MCF 10A (cell line): ENCODE results near the gene GRID2IP. TPM values are rescaled to one million over a fixed set of nuclear protein-coding genes. Genes with fewer than 3 reads are reported as not detected.

ENCODE experiments used
- BruUV-seq: library from RNA; stranded (reverse); fragments of 400-500 nt; replicated peaks from 2 replicates; lab custom pipeline; 2021; lab: Mats Ljungman, UMichigan
- CTCF ChIA-PET: fragments of 300-600 bp; sonication (Branson Sonifier 250); formaldehyde crosslinking; extraction: SDS; loops from one replicate; lab custom pipeline; 2021; ENCODE audit warnings: antibody characterized with exemption, inconsistent platforms; lab: Yijun Ruan, JAX
- POLR2A ChIA-PET: fragments of 300-600, 350-650 bp; sonication (Branson Sonifier 250); formaldehyde crosslinking; extraction: SDS; loops from one replicate; lab custom pipeline; 2020; ENCODE audit warnings: antibody characterized with exemption, inconsistent platforms; lab: Yijun Ruan, JAX
- DNase-seq: peaks from one replicate; pipeline ENCODE4 v3.0.0-alpha.2; 2018; ENCODE audit not compliant: unreplicated experiment
- H3K27ac Mint-ChIP-seq: one replicate; pipeline ENCODE4 v1.8.0; 2022; ENCODE audit warnings: mild to moderate bottlenecking, low read depth, mixed read lengths; ENCODE audit not compliant: unreplicated experiment
- H3K27me3 Mint-ChIP-seq: one replicate; pipeline ENCODE4 v1.8.0; 2022; ENCODE audit warnings: mixed read lengths; ENCODE audit not compliant: insufficient read depth, unreplicated experiment
- H3K36me3 Mint-ChIP-seq: one replicate; pipeline ENCODE4 v1.8.0; 2022; ENCODE audit warnings: mild to moderate bottlenecking, moderate library complexity, mixed read lengths; ENCODE audit not compliant: insufficient read depth, unreplicated experiment
- H3K4me1 Mint-ChIP-seq: one replicate; pipeline ENCODE4 v1.8.0; 2022; ENCODE audit warnings: mixed read lengths; ENCODE audit not compliant: insufficient read depth, unreplicated experiment
- H3K4me3 Mint-ChIP-seq: one replicate; pipeline ENCODE4 v1.8.0; 2022; ENCODE audit warnings: mild to moderate bottlenecking, moderate library complexity, mixed read lengths; ENCODE audit not compliant: unreplicated experiment
- H3K9me3 Mint-ChIP-seq: one replicate; pipeline ENCODE4 v1.8.0; 2022; ENCODE audit warnings: mixed read lengths; ENCODE audit not compliant: unreplicated experiment
- CTCF ChIP-seq: fragments of 200-600 bp; IDR thresholded peaks from one replicate; pipeline ENCODE4 v1.8.0; 2022; ENCODE audit warnings: antibody characterized with exemption, mild to moderate bottlenecking; ENCODE audit not compliant: unreplicated experiment
- intact Hi-C: fragments of 100-400 bp; cut with micrococcal nuclease; formaldehyde crosslinking; loops from 2 replicates; pipeline ENCODE4 v1.14.1; 2022
- total RNA-seq: library from RNA; stranded (reverse); gene quantifications from 2 replicates; pipeline ENCODE4 v1.2.3, GENCODE V29; 2022

Gene GRID2IP
- total RNA-seq, 1 experiment from 2014 or later = not detected

- intact Hi-C loops = no loop called here
- H3K9me3 Mint-ChIP-seq = no peaks in the 10 kb centered on the region
- no peaks in the 10 kb centered on the region for H3K4me1 Mint-ChIP-seq
- H3K27ac Mint-ChIP-seq = no peak overlapping the region
- no peak for TF ChIP-seq CTCF
- H3K36me3 Mint-ChIP-seq = no peaks in the 10 kb centered on the region
- no TSS peak for BruUV-seq
- no peaks in the 10 kb centered on the region for H3K27me3 Mint-ChIP-seq
- CTCF ChIA-PET = interaction anchor here (0.7 kb wide), 1 partner anchor 77 kb away, joined by 3 read pairs; no protein-coding TSS in a partner anchor
- POLR2A ChIA-PET = no interaction called here
- no peak overlapping the region for H3K4me3 Mint-ChIP-seq
- DNase-seq = no peak
Observed at GRCh38 chr7:6494365-6494764, 56.9 kb downstream of the GRID2IP start.

GRCh38 chr7:6491194-6491593, 60.1 kb downstream of the GRID2IP start:
- H3K27me3 Mint-ChIP-seq = no peaks in the 10 kb centered on the region
- H3K9me3 Mint-ChIP-seq = no peaks in the 10 kb centered on the region
- no TSS peak for BruUV-seq
- intact Hi-C loops = no loop called here
- ChIA-PET POLR2A (interaction anchor here (1.2 kb wide), 1 partner anchor 26 kb away, joined by 3 read pairs; no protein-coding TSS in a partner anchor), CTCF (interaction anchor here (0.6 kb wide), 1 partner anchor 26 kb away, joined by 3 read pairs; no protein-coding TSS in a partner anchor)
- no peak overlapping the region for H3K27ac Mint-ChIP-seq
- no peak for DNase-seq
- no peak for TF ChIP-seq CTCF
- no peaks in the 10 kb centered on the region for H3K4me1 Mint-ChIP-seq
- H3K36me3 Mint-ChIP-seq = peaks cover 6% of the 10 kb centered on the region
- no peak overlapping the region for H3K4me3 Mint-ChIP-seq

- CTCF ChIA-PET = interaction anchor here (0.6 to 1.3 kb wide), 2 partner anchors 26 to 606 kb away, joined by 3 to 4 read pairs; no protein-coding TSS in a partner anchor
- H3K27ac Mint-ChIP-seq = no peak overlapping the region
- intact Hi-C loops = no loop called here
- BruUV-seq = no TSS peak
- no peak for TF ChIP-seq CTCF
- POLR2A ChIA-PET = no interaction called here
- no peaks in the 10 kb centered on the region for H3K27me3 Mint-ChIP-seq
- H3K4me3 Mint-ChIP-seq = no peak overlapping the region
- DNase-seq = no peak
- H3K36me3 Mint-ChIP-seq = peaks cover 6% of the 10 kb centered on the region
- H3K4me1 Mint-ChIP-seq = no peaks in the 10 kb centered on the region
- no peaks in the 10 kb centered on the region for H3K9me3 Mint-ChIP-seq
Observed at GRCh38 chr7:6489612-6490011, 61.6 kb downstream of the GRID2IP start.

- Mint-ChIP-seq H3K27me3 (no peaks in the 10 kb centered on the region), H3K4me1 (no peaks in the 10 kb centered on the region), H3K27ac (no peak overlapping the region), H3K4me3 (no peak overlapping the region), H3K36me3 (peaks cover 16% of the 10 kb centered on the region), H3K9me3 (no peaks in the 10 kb centered on the region)
- ChIA-PET CTCF (no interaction called here), POLR2A (no interaction called here)
- no peak for DNase-seq
- BruUV-seq = no TSS peak
- TF ChIP-seq CTCF = no peak
- intact Hi-C loops = no loop called here
Observed at GRCh38 chr7:6487184-6487545, 64.1 kb downstream of the GRID2IP start.
